NCI-H460 (cell line): ENCODE data around the gene PTPN9. TPM values are rescaled to one million over a fixed set of nuclear protein-coding genes. Genes with fewer than 3 reads are reported as not detected.

Experiments used
- DNase-seq: peaks from one replicate; pipeline ENCODE4 v3.0.0-alpha.2; 2016; ENCODE audit warnings: low read depth; ENCODE audit errors: extremely low read depth
- small RNA-seq, 2 experiments: library from RNA; depleted of rRNA; stranded (forward); fragments of <200 nt; gene quantifications; one replicate each; pipeline ENCODE3, GENCODE V24; 2014
- total RNA-seq: library from RNA; depleted of rRNA; stranded (reverse); fragments of >200 nt; shearing (Covaris generic); gene quantifications from 2 replicates; pipeline ENCODE4 v1.2.3, GENCODE V29; 2014; rRNA removed

PTPN9 gene
- total RNA-seq, 1 experiment from 2014 or later, result 29.5 TPM

DNA sequence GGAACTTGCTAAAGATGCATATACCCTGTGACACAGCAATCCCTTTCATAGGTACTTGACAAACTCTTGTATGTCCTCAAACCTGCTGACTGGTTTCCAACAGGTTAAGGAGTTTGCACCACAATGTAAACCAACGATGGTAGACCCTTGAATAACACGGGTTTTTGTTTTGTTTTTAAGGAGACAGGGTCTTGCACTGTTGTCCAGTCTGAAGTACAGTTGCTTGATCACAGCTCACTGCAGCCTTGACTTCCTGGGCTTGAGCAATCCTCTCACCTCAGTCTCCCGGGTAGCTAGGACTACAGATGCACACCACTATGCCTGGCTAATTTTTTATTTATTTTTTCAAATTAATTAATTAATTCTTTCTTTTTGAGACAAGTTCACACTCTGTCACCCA is 151.0 kb downstream of the PTPN9 start:
- no peak for DNase-seq

- DNase-seq, result no peak
Observed at GRCh38 chr15:75425966-75426500, 153.1 kb downstream of the PTPN9 start.

- DNase-seq, result no peak
Observed at GRCh38 chr15:75422554-75422953, 156.6 kb downstream of the PTPN9 start.

DNA sequence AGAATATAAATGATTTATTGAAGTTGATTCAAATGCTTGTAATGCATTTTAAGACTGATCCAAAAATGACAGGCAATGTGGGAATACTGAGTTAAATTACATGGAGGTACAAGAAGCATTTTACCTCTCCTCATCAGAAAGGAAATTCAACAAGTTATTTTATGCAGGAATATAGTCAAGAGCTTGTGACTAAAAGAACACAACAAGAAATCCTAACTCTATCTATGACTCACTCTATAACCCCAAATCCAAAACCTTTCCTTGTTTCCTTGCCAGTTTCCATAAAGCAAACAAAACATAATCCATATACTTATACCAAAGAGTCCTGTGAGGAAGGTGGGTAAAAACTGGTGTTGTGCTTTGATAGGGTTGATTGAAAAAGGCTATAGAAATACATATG is 158.4 kb downstream of the PTPN9 start:
- DNase-seq, result no peak

GRCh38 chr15:75416584-75416983 is 162.5 kb downstream of the PTPN9 start:
- no peak for DNase-seq

Small RNA genes lying within 50 kb of the gene (small RNA-seq; reads per million reads assigned to genes)
- 0 reads per million in 2 experiments for gene AC105036.1
- gene AC105036.2, result 0 reads per million in 2 experiments

Other genes with a start within 250 kb of the PTPN9 start
- 43.4 and 50.5 TPM in 2 replicates for gene COMMD4, start 243.3 kb downstream of the PTPN9 start, total RNA-seq
- 3.6 and 3.7 TPM in 2 replicates for gene NEIL1, start 232.3 kb downstream of the PTPN9 start, total RNA-seq
- 53.9 and 87.7 TPM in 2 replicates for gene MAN2C1, start 210.7 kb downstream of the PTPN9 start, total RNA-seq
- gene SIN3A, start 127.6 kb downstream of the PTPN9 start, total RNA-seq, result 21.1 and 25.8 TPM in 2 replicates
- gene SNUPN, start 46.4 kb upstream of the PTPN9 start, total RNA-seq, result 24.0 and 24.1 TPM in 2 replicates
- gene IMP3, start 60.9 kb upstream of the PTPN9 start, total RNA-seq, result 59.8 and 68.6 TPM in 2 replicates
- 8.2 and 10.0 TPM in 2 replicates for gene SNX33, start 68.6 kb upstream of the PTPN9 start, total RNA-seq
- gene CSPG4, start 133.5 kb upstream of the PTPN9 start, total RNA-seq, result 0.10 and 0.20 TPM in 2 replicates